Stimulated activated CD4-positive, alpha-beta T cell treated with anti-CD3 and anti-CD28 coated beads, Interleukin-15, amount 100 ng/mL, for 1 hour (primary cell): ENCODE data around the gene SERPINB1.
A peak's percentile ranks its signal among the peaks of the same experiment; 100 is the strongest.
"Not testable (repeated sequence)": the region's sequence is repeated elsewhere in the genome, so short reads cannot be mapped to it uniquely, and the experiment has no call there.

Source experiments
- DNase-seq, 2 donors: peaks; one replicate each; pipeline ENCODE4 v3.0.0-alpha.2; 2020; ENCODE audit warnings: low read depth in 1 of 2, low spot score in 1 of 2

Gene SERPINB1

DNA sequence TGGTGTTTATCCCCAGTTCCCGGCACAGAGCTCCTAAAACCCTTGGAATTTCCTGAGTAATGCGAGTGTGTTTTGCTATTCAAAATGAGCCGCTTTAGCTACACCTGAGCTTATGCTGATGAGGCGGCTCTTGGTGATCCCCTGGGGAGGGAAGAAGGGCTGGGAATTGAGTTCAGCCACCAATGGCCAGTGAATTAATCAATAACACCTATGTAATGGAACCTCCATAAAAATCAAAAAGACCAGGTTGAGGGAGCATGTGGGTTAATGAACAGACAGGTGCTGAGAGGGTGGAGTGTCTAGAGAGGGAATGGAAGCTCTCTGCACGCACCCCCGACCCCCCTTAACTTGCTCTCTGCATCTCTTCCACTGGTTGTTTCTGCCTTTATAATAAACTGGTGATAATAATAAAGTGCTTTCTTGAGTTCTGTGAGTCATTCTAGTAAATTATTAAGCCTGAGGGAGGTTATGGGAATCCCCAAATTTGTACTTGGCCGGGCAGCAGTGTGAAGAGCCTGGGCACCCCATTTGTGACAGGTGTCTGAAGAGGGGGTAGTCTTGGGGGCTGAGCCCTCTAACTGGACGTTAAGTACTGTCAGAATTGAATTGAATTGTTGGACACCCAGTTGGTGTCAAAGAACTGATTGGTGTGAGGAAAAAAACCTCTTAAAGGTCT, 24.6 kb upstream of the SERPINB1 start:
- no peak for DNase-seq

DNA sequence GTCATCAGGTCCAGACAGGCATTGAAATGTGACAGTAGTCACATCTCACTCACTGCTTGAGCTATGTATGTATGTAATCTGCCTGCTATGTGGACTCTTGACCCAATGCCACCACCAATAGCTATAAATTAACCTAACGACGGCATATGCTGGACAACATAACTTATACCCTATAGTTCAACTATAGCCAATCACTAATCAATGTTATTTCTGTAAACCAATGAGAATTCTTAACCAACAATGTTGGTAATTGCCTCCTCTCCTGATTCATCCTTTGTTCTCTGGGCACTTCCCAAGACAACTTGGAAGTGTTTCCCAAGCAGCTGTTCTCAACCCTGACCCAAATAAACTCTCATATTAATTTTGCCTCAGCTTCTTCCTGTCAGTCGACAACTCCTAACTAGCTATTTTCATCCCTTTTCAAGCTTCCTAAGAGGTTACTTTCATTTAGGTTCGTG, 24.1 kb upstream of the SERPINB1 start:
- DNase-seq, result no peak

DNA sequence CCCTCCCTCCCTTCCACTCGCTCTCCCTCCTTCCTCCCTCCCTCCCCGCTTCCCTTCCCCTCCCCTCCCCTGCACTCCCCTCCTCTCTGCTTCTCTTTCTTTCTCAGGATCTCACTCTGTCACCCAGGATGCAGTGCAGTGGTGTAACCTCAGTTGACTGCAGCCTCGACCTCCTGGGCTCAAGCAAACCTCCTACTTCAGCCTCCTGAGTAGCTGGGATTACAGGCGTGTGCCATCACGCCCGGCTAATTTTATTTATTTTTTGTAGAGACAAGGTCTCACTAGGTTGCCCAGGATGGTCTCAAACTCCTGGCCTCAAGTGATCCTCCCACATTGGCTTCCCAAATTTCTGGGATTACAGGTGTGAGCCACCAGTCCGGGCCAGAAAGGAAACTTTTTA, 23.6 kb upstream of the SERPINB1 start:
- DNase-seq, result no peak

DNA sequence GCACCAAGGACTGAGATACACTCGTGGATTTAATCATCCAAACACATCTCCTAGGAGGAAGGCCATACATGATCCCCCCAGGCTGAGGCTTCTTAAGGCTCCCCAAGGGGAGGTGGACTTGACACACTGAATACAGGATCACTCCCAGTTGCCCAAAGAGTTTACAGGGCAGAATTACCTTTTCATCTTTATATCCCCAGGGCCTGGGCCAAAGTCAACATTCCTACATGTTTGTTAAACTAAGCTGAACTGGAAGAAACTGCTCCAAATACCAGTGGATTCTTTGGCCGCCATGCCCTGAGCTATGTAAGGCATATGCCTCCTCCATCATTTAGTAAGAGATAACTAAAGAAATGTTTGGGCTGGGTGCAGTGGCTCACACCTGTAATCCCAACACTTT, 22.2 kb upstream of the SERPINB1 start:
- no peak for DNase-seq

DNA sequence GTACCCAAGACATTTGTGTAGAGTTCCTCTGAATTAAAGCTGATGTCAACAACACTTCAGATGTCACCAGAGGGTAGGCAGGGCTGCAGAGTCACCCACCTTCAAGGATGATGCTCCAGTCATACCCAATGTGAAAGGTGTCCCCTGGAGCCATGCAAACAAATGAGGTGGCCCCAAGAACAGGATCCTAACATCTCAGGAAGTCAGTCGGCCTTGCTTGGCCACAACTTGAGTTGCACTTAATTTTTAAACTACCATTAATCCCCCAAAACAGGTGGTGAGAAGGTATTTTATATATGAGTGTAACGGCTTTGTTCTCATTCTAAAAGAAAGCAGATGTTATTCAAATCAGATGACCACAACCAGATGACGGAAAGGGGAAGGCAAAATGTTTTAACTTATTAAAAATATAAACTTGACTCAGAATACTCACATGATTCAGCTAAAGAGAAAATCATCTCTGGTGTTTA, 21.1 kb upstream of the SERPINB1 start:
- DNase-seq, result no peak

DNA sequence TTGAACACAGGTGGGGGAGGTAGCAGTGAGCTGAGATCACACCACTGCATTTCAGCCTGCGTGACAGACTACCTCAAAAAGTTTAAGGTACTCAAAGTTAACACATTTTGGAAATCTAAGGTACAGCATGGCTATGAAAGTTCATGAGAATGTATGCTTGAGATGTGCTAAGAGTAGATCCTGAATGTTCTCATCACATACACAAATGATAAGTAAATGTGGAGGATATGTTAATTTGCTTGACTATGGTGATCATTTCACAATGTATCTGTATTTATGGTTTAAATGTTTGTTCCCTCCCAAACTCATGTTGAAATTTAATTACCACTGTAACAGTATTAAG, 20.1 kb upstream of the SERPINB1 start:
- no peak for DNase-seq

DNA sequence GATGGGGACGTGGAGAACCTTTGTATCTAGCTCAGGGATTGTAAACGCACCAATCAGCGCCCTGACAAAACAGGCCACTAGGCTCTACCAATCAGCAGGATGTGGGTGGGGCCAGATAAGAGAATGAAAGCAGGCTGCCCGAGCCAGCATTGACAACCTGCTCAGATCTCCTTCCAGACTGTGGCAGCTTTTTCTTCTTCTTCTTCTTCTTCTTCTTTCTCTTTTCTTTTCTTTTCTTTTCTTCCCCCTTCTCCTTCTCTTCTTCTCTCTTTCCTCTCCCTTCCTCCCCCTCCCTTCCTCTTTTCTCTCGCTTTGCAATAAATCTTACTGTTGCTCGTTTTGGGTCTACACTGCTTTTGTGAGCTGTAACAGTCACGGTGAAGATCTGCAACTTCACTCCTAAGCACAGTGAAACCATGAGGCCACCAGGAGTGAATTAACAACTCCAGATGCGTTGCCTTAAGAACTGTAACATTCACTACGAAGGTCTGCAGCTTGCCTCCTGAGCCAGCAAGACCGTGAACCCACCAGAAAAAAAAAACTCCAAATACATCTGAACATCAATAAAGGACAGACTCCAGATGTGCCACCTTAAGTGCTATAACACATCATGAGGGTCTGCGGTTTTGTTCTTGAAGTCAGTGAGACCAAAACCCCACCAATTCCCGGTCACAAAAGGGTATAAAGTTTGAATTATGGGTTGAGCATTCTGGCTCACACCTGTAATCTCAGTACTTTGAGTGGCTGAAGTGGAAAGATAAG, 19.6 kb upstream of the SERPINB1 start:
- DNase-seq, result no peak

DNA sequence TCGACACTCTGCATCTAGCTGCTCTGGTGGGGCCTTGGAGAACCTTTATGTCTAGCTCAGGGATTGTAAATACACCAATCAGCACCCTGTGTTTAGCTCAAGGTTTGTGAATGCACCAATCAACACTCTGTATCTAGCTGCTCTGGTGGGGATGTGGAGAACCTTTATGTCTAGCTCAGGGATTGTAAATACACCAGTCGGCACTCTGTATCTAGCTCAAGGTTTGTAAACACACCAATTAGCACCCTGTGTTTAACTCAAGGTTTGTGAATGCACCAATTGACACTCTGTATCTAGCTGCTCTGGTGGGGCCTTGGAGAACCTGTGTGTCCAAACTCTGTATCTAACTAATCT, 19.0 kb upstream of the SERPINB1 start:
- not testable (repeated sequence) for DNase-seq

DNA sequence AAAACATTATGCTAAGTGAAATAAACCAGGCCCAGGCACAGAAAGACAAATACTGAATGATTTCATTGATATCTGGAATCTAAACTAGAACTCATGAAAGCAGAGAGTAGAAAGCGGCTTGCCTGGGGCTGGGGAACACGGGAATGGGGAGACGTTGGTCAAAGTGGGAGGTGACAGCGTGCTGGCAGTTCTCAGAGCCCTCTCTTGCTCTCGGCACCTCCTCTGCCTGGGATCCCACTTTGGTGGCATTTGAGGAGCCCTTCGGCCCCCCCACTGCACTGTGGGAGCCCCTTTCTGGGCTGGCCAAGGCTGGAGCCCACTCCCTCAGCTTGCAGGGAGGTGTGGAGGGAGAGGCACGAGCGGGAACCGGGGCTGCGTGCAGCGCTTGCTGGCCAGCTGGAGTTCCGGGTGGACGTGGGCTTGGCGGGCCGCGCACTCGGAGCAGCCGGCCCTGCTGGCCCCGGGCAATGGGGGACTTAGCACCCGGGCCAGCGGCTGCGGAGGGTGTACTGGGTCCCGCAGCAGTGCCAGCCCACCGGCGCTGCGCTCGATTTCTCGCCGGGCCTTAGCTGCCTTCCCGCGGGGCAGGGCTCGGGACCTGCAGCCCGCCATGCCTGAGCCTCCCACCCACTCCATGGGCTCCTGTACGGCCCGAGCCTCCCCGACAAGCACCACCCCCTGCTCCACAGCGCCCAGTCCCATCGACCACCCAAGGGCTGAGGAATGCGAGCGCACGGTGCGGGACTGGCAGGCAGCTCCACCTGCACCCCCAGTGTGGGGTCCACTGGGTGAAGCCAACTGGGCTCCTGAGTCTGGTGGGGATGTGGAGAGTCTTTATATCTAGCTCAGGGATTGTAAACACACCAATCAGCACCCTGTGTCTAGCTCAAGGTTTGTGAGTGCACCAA, 18.4 kb upstream of the SERPINB1 start:
- not testable (repeated sequence) for DNase-seq

DNA sequence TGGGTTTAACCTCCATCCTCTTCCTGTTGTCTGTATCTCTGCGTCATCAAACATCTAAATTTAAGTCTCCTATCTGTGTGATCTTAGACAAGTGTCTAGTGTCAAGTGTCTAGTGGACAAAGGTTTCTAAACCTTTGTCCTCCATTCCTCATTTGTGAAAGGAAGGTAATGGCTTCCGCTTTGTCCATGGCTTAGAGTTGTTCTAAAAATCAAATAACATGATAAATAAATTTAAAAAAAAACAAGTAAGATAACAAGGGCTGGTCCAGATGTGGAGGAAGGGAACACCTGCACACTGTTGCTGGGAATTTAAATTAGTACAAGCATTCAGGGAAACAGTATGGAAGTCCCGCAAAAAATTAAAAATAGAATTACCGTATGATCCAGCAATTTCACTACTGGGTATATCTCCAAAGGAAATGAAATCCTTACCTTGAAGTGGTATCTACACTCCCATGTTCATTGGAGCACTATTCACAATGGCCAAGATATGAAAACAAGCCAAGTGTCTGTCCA, 17.6 kb upstream of the SERPINB1 start:
- DNase-seq, result no peak

DNA sequence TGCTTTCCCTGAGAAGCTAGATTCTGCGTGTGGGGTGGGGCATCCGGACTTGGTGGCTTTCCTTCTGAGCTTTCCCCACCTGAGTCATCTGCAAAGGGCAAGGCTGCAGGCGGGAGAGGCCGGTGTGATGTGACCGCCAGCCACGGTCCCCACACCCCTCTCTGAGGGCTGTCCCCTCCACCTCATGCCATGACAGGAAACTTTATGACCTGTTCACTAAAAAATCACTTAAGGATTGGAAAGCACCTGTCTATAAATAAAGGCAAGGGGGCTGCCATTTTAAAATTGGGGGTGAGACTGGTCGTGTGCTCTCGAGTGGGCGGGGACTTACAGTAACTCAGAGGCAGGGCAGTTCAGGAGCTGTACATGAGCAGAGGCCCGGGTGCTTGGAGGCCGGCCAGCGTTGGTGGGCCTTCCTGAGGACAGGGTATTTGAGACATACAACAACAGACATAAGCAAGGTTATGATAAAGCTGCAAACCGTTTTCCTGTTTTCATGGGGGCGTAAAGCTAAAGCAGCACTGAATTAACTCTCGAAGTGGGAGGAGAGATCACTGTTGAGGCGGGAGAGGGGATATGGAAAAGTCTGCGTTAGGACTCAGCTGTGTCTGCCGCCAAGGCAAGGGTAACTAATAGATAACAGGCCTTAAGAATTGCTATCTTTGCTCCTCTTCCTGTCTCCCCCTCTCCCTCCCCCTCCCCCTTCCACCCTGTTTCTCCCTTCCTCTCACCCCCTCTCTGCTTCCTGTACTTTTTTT, 16.1 kb upstream of the SERPINB1 start:
- peak; percentile 43 to 44 for DNase-seq

DNA sequence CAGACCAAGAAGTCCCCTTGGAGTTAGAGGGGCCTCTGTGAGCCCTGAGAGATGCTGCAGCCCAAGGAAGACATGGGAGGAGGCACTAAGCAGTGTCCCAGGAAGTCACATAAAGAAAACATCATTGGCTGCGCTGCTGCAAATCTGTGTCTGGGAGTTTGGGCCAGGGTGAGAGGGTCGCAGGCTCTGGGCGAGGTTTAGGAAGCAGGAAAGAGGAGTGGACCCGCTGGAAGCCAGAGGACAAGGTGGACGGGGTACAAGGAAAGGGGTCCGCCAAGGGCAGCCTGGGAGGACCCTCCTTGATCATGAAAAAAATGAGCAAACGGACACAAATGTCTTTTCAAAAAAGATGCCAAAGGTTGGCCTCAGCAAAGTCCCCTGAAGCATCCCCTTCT, 15.5 kb upstream of the SERPINB1 start:
- DNase-seq, result no peak

DNA sequence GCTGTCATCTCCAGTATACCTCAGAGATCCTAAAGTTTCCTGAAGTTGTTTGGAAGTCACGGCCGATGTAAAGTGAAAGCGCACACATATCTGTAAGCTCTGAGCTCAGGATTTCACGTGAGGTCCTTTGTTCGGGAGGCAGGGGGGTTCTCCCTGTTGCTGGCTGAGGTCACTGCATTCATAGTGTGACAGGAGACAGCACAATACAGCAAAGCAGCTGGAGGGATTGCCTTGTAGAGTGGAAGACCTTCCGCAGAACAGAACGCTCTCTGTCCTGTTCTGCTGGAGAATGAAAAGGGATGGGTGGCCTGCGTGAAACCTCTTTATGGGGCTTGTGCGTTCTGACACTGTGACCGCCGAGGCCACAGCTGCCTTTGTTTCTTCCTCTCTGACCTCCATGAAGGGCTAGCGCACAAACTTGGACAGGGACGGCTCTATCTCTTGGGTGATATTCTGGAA, 13.4 kb upstream of the SERPINB1 start:
- DNase-seq, result no peak

DNA sequence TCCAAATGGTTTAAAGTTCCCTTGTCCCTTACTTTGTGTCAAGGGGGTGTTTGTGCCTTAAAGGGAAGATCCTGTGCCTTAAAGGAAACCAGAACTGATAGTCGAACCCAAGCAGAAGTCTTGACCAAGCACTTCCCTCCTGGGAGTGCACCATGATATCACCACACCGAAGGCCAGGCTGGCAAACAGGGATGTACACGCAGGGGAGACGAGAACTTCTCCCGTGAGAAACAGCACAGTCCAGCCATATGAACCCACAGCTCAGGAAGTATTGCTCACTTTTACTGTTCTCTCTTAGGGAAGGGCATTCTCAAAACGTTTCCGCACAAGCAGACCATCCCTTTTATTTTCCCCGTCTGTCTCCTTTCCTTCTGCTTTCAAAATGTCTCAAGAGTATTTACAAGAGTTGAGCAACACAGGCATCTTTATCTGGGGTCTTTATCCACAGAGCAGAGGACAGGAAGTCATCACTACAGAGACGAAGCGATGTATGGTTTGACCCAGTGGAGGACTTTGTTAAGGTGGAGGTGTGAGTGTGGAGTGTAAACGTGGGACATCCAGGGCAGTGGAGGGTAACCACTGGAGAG, 12.8 kb upstream of the SERPINB1 start:
- no peak for DNase-seq

DNA sequence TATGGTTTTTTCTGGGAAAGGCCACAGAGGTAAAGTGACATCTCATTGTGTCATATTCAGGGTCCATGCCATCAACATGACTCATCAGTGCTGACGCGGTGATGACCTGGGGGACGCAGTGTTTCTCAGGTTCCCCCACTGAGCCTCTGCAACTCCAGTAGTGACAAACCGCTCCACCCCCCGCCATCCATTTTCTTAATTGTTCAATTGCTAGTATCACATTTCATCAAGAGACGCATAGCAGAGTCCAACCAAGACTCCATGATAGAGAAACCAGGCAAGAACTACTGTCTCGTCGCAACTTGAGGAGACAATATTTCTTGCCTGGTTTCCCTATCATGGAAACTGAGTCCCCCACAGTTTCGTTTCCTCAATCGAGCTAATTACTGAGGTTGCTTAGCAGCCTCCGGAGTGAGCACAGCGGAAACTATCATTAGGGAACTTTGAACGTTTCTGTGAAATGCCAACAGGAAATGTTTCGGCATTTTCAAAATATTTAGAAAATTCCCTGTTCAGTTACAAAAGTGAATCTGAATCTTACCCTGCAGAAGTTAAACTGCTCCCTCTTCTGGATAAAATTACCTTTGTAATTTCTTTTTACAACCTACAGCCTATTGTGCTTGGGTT, 12.2 kb upstream of the SERPINB1 start:
- peak in 1 of 2 donors; percentile 63 for DNase-seq

DNA sequence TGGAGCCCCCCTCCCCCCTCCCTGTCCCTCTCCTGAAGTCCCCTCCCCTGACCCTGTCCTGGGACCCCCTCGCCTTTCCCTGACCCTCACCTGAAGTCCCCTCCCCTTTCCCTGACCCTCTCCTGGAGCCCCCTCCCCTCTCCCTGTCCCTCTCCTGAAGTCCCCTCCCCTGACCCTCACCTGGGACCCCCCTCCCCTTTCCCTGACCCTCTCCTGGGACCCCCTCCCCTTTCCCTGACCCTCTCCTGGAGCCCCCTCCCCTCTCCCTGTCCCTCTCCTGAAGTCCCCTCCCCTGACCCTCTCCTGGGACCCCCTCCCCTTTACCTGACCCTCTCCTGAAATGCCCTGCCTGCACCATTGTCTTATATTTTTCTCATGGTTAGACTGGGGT, 11.7 kb upstream of the SERPINB1 start:
- not testable (repeated sequence) for DNase-seq

DNA sequence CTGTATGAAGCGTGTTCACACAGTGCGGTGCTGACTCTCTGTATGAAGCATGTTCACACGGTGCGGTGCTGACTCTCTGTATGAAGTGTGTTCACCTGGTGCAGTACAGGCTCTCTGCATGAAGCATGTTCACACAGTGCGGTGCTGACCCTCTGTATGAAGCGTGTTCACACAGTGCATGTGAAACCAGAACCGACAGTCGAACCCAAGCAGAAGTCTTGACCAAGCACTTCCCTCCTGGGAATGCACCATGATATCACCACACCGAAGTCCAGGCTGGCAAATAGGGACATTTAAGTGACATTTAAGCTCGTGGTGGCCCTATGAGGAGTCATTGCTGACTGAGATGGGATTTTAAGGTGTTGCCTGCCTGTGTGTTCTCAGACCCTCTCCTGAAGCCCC, 11.3 kb upstream of the SERPINB1 start:
- no peak for DNase-seq

DNA sequence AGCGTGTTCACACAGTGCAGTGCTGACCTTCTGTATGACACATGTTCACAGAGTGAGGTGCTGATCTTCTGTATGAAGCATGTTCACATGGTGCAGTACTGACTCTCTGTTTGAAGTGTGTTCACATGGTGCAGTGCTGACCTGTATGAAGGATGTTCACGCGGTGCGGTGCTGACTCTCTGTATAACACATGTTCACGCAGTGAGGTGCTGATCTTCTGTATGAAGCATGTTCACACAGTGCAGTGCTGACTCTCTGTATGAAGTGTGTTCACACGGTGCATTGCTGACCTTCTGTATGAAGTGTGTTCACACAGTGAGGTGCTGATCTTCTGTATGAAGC, 10.8 kb upstream of the SERPINB1 start:
- DNase-seq, result no peak

DNA sequence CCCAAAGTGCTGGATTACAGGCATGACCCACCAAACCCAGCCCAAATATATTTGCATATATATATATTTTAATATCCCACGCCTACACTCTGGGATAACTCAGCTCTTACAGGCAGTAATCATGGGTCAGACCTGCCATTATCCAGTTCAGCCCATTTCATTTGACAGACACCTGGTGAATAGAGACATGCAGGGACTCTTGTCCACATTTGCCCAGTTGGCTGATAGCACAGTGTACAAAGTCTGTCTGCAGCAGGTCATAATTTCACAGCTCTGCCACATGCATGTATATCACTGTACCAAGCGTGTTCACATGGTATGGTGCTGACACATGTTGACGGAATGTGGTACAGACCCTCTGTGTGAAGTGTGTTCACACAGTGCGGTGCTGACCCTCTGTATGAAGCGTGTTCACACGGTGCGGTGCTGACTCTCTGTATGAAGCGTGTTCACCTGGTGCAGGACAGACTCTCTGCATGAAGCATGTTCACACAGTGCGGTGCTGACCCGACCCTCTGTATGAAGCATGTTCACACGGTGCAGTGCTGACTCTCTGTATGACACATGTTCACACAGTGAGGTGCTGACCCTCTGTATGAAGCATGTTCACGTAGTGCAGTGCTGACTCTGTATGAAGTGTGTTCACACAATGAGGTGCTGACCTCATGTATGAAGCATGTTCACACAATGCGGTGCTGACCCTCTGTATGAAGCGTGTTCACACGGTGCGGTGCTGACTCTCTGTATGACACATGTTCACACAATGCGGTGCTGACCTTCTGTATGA, 10.3 kb upstream of the SERPINB1 start:
- no peak for DNase-seq
